HCT116 (cell line): Measurements from ENCODE around the gene TANC1.

Experiments
- CTCF ChIP-seq, 3 experiments: fragments of 200-600 bp in 1 of 3; sonication (generic) in 1 of 3; IDR thresholded peaks in 2 of 3; conservative IDR thresholded peaks in 1 of 3; 2 replicates each; pipeline ENCODE4 v1.5.1; 2012 to 2017; ENCODE audit warnings: low read depth in 2 of 3, low read length in 2 of 3, antibody characterized with exemption in 1 of 3, borderline replicate concordance in 1 of 3, control low read depth in 1 of 3, mild to moderate bottlenecking in 1 of 3, mixed read lengths in 1 of 3, mixed run types in 1 of 3, moderate library complexity in 1 of 3; ENCODE audit not compliant: insufficient read depth in 1 of 3
- POLR2A ChIP-seq: IDR thresholded peaks from 2 replicates; pipeline ENCODE4 v1.7.0; 2011; ENCODE audit warnings: borderline replicate concordance; ENCODE audit not compliant: insufficient read depth, insufficient read length; ENCODE audit errors: extremely low read depth
- RAD21 ChIP-seq: IDR thresholded peaks from 2 replicates; pipeline ENCODE4 v1.6.1; 2012; ENCODE audit warnings: low read depth, mild to moderate bottlenecking

- TF ChIP-seq POLR2A, result no peak
- no peak for TF ChIP-seq CTCF (IDR thresholded peaks at IDR 0.05 in 2 of 3, conservative IDR thresholded peaks at IDR 0.05 in 1 of 3; ENCODE audit: borderline replicate concordance in 1 of 3, insufficient read depth in 1 of 3, low read depth in 2 of 3, low read length in 2 of 3)
- TF ChIP-seq RAD21, result no peak
Observed at GRCh38 chr2:159091976-159092375, 123.5 kb downstream of the TANC1 start.
